ENCODE results near the gene SMYD2.
"Not testable (repeated sequence)": the region's sequence is repeated elsewhere in the genome, so short reads cannot be mapped to it uniquely, and the experiment has no call there.

The SMYD2 gene

DNA sequence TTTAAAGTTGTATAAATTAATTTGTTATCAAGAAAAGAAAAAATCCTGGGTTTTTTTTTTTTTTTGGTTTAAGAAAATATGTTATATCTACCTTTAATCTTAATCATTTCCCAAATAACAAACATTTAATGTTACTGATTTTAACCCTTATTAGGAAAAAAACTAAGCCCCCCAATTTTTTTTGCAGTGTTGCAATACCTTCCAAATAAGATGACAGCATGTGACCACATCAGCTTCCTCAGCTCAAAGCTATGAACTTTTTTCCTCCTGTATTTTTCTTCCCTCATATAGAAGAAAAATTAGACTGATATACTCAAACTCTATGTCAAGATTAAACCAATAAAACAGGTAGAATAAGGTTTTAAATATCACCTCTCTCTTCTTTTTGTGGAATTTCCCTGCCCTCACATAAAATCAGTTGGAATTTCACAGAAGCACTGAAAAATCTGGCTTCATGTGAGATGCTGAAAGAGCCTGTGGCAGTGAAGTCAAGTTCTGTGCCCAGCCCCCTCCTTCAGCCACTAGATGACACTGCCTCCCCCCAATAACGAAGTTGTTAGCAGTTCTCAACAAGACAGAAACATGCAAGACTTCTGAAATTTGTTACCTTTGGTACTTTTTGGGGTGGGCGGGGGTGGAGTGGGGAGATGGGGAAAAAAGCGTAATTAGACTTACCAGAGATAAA, 9.6 kb upstream of the SMYD2 start:
- in situ Hi-C loops (cut with MboI; ENCODE audit: low sequenced_read_pairs) = no loop called here

GRCh38 chr1:214271995-214272731, 8.8 kb upstream of the SMYD2 start:
- in situ Hi-C loops (cut with MboI; ENCODE audit: low sequenced_read_pairs) = no loop called here

GRCh38 chr1:214272964-214273533, 7.9 kb upstream of the SMYD2 start:
- in situ Hi-C loops (cut with MboI; ENCODE audit: low sequenced_read_pairs) = no loop called here

- in situ Hi-C loops (cut with MboI; ENCODE audit: low sequenced_read_pairs) = not testable (repeated sequence)
Measured at GRCh38 chr1:214275700-214276099, 5.3 kb upstream of the SMYD2 start.

- in situ Hi-C loops (cut with MboI; ENCODE audit: low sequenced_read_pairs) = no loop called here
Measured at GRCh38 chr1:214276786-214277185, 4.2 kb upstream of the SMYD2 start.

GRCh38 chr1:214277704-214278635, 3.0 kb upstream of the SMYD2 start:
- in situ Hi-C loops (cut with MboI; ENCODE audit: low sequenced_read_pairs) = no loop called here

DNA sequence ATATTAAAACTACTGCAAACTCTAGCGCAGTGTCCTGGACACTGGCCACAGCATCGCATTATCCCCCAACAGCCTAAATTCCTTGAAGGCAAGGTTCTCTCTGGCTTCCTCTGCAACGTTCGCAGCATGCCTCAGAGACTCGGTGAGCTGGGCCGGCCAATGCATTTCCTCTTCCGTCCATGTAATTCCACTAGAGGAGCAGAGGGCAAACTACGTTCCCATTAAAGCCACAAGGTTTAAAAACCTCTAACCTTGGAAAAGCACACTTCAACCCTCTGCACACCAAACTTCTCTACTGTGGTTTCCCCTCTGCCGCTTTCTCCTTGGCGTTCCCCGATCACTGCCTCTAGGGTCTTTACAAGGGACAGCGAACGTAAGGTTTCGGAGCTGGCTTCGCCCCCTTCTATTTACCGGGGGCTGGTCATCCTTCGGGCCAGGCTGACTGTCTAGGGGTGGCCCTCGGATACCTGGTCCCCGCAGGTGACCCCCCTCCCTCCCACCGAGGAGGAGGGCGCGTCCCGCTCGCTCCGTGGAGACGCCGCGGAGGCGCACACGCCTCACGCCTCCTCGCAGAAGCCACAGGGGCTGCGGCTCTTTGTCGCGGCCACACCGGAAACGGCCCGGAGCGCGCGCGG, 456 bp upstream of the SMYD2 start:
- in situ Hi-C loops (cut with MboI; ENCODE audit: low sequenced_read_pairs) = no loop called here

GRCh38 chr1:214281720-214282629, 1.0 kb downstream of the SMYD2 start:
- in situ Hi-C loops (cut with MboI; ENCODE audit: low sequenced_read_pairs) = no loop called here

GRCh38 chr1:214282630-214283242, 1.8 kb downstream of the SMYD2 start:
- in situ Hi-C loops (cut with MboI; ENCODE audit: low sequenced_read_pairs) = no loop called here

GRCh38 chr1:214285610-214286440, 4.9 kb downstream of the SMYD2 start:
- in situ Hi-C loops (cut with MboI; ENCODE audit: low sequenced_read_pairs) = no loop called here

DNA sequence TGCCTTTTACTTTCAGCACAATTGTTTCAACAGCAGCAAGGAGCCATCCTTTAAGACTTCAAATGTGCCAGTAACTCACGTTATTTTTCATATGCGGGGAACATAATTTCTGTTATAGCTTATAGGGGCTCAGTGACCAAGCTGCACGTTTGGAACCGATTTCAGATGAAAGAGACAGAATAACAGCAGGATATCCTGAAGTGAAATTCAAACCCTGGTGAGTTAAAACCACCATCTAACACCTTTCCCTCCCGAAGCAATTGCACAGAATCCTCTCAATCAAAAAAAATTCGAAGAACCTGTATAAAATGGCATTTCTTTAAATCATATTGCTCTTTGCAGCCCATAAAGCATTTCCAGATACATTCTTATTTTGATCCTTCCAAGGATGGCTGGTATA, 6.9 kb downstream of the SMYD2 start:
- in situ Hi-C loops (cut with MboI; ENCODE audit: low sequenced_read_pairs) = no loop called here

DNA sequence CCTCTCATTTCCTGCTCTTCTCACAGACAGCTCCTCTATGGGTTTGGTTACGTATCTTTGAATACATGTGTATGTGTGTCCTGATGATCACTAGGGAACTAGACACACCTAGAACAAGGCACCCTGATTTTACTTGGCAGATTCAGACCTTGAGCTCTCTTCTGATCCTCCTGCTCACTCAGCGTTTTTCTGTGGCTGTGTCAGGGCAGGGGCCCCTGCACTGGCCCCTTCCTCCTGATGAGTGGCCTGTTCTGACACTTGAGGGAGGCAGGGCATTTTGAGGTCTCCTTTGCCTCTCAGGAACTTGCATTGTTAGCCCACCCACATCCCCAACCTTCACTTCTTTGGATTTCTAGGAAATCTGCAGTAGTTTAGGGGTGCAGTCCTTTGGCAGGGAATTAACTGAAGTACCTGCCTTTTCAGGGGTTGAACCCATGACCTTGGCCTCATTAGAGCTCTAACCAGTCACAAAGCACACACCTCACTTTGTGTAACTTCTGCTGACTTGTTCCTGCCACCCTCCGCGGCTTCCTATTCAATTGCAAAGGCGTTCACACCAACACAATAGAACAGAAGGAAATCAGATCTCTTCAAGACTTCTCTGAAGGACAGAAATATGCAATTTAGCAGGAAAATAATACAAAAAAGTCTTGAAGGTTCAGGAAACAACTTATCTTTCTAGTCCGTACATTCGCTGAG, 8.8 kb downstream of the SMYD2 start:
- in situ Hi-C loops (cut with MboI; ENCODE audit: low sequenced_read_pairs) = no loop called here

GRCh38 chr1:214290424-214291037, 9.6 kb downstream of the SMYD2 start:
- in situ Hi-C loops (cut with MboI; ENCODE audit: low sequenced_read_pairs) = no loop called here

DNA sequence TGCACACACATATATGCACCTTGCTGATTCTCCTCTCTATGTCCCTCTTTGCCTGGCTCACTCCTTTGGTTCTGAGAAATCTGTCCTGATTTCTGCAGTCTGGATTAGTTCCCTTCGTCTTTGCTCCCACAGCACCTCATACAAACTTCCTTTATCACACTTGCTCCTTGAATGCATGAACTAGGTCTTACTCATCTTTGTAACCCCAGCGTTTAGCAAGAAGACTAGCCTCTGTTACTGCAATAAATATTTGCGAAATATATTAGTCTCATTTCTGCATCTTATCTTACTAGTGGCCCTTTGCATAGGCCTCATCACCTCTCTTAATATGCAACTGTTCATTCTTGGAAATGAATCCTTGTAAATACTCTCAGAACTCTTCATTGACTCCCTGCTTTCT, 11.4 kb downstream of the SMYD2 start:
- in situ Hi-C loops (cut with MboI; ENCODE audit: low sequenced_read_pairs) = no loop called here

- in situ Hi-C loops (cut with MboI; ENCODE audit: low sequenced_read_pairs) = no loop called here
Measured at GRCh38 chr1:214295934-214296333, 15.0 kb downstream of the SMYD2 start.

- in situ Hi-C loops (cut with MboI; ENCODE audit: low sequenced_read_pairs) = no loop called here
Measured at GRCh38 chr1:214296860-214297745, 16.1 kb downstream of the SMYD2 start.

Data from hTERT RPE-1 (cell line).